ENCODE results near the gene GNB1L.

Gene GNB1L

GRCh38 chr22:19891317-19892256 lies 36.9 kb upstream of the GNB1L start:
- H3K36me3 ChIP-seq = peaks cover 15% of the 10 kb centered on the region
- H3K4me1 ChIP-seq (ENCODE audit: control insufficient read depth in 1 of 2, insufficient read depth in 1 of 2, low read depth in 1 of 2, low read length in 1 of 2) = peaks cover 36 to 39% of the 10 kb centered on the region in 2 experiments
- H3K9me3 ChIP-seq = no peaks in the 10 kb centered on the region
- peak overlapping the region; percentile 34 to 56 for H3K4me3 ChIP-seq (ENCODE audit: low read depth in 1 of 2, low read length in 1 of 2)
- no peaks in the 10 kb centered on the region for H3K27me3 ChIP-seq
- TF ChIP-seq CTCF (IDR thresholded peaks at IDR 0.05) = no peak
- H3K27ac ChIP-seq = peak overlapping the region; percentile 72

- Histone ChIP-seq H3K9me3 (no peaks in the 10 kb centered on the region), H3K27me3 (no peaks in the 10 kb centered on the region), H3K27ac (peak overlapping the region; percentile 72), H3K36me3 (peaks cover 13% of the 10 kb centered on the region), H3K4me1 (ENCODE audit: control insufficient read depth in 1 of 2, insufficient read depth in 1 of 2, low read depth in 1 of 2, low read length in 1 of 2) (peaks cover 45 to 47% of the 10 kb centered on the region in 2 experiments), H3K4me3 (ENCODE audit: low read depth in 1 of 2, low read length in 1 of 2) (peak overlapping the region; percentile 34 to 56)
- no peak for TF ChIP-seq CTCF (IDR thresholded peaks at IDR 0.05)
Observed at GRCh38 chr22:19890502-19891316, 36.0 kb upstream of the GNB1L start.

GRCh38 chr22:19889951-19890350 lies 35.3 kb upstream of the GNB1L start:
- Histone ChIP-seq H3K4me3 (ENCODE audit: low read depth in 1 of 2, low read length in 1 of 2) (no peak overlapping the region), H3K27ac (no peak overlapping the region), H3K27me3 (no peaks in the 10 kb centered on the region), H3K4me1 (ENCODE audit: control insufficient read depth in 1 of 2, insufficient read depth in 1 of 2, low read depth in 1 of 2, low read length in 1 of 2) (peaks cover 47 to 53% of the 10 kb centered on the region in 2 experiments), H3K9me3 (no peaks in the 10 kb centered on the region), H3K36me3 (peaks cover 6% of the 10 kb centered on the region)
- no peak for TF ChIP-seq CTCF (IDR thresholded peaks at IDR 0.05)

GRCh38 chr22:19888131-19888746 lies 33.6 kb upstream of the GNB1L start:
- Histone ChIP-seq H3K27me3 (no peaks in the 10 kb centered on the region), H3K36me3 (no peaks in the 10 kb centered on the region), H3K4me1 (ENCODE audit: control insufficient read depth in 1 of 2, insufficient read depth in 1 of 2, low read depth in 1 of 2, low read length in 1 of 2) (peaks cover 47 to 53% of the 10 kb centered on the region in 2 experiments), H3K9me3 (no peaks in the 10 kb centered on the region), H3K4me3 (ENCODE audit: low read depth in 1 of 2, low read length in 1 of 2) (no peak overlapping the region), H3K27ac (peak overlapping the region; percentile 96)
- TF ChIP-seq CTCF (IDR thresholded peaks at IDR 0.05) = no peak

GRCh38 chr22:19887256-19887985 lies 32.7 kb upstream of the GNB1L start:
- Histone ChIP-seq H3K4me1 (ENCODE audit: control insufficient read depth in 1 of 2, insufficient read depth in 1 of 2, low read depth in 1 of 2, low read length in 1 of 2) (peaks cover 47 to 53% of the 10 kb centered on the region in 2 experiments), H3K36me3 (no peaks in the 10 kb centered on the region), H3K27me3 (no peaks in the 10 kb centered on the region), H3K4me3 (ENCODE audit: low read depth in 1 of 2, low read length in 1 of 2) (peak overlapping the region; percentile 40 to 53), H3K9me3 (no peaks in the 10 kb centered on the region), H3K27ac (peak overlapping the region; percentile 96)
- no peak for TF ChIP-seq CTCF (IDR thresholded peaks at IDR 0.05)
